ENCODE measurements around the gene COL6A2.

DNA sequence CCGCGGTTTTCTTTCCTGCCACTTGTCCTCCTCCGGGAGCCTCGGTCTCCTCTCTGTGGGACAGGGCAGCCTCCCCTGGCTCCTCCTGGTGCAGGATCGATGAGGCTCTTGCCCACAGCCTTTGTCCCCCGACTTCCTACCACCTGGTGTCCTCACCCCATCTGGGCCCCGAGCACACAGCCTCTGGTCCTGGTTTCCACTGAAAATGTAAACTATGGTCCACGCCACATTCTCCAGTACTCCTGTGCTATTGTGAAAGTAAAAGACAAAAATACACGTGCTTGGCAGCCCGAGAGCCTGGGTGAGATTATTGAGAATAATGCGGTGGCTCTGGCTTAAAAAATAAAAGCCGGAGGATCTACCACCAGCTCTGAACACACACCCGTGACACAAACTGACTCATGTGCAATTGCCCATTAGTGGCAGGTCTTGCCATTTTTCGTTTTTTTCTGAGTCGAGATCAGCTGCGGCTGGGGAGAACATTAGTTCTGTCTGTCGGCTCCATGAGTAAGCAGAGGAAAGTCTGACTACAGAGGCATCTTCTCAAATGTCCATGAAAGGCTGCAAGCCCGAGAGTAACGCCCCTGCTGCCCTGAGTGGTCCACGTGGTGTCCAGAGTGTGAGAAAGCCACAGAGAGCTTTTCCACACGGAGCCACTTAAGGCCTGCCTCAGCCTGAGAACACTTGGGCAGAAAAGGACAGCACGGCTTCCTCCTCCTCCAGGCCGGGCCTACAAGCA, 5.7 kb upstream of the COL6A2 start:
- TF ChIP-seq, protein P1, sequence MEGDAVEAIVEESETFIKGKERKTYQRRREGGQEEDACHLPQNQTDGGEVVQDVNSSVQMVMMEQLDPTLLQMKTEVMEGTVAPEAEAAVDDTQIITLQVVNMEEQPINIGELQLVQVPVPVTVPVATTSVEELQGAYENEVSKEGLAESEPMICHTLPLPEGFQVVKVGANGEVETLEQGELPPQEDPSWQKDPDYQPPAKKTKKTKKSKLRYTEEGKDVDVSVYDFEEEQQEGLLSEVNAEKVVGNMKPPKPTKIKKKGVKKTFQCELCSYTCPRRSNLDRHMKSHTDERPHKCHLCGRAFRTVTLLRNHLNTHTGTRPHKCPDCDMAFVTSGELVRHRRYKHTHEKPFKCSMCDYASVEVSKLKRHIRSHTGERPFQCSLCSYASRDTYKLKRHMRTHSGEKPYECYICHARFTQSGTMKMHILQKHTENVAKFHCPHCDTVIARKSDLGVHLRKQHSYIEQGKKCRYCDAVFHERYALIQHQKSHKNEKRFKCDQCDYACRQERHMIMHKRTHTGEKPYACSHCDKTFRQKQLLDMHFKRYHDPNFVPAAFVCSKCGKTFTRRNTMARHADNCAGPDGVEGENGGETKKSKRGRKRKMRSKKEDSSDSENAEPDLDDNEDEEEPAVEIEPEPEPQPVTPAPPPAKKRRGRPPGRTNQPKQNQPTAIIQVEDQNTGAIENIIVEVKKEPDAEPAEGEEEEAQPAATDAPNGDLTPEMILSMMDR (IDR thresholded peaks at IDR 0.05; ENCODE audit: low read depth, low read length, poor library complexity, severe bottlenecking), result no peak
- TF ChIP-seq EZH2phosphoT487 (IDR thresholded peaks at IDR 0.05; ENCODE audit: borderline replicate concordance, low read length), result no peak

Data from DOHH2 (cell line).